ENCODE data around the gene AXL. TPM values are rescaled to one million over a fixed set of nuclear protein-coding genes. Genes with fewer than 3 reads are reported as not detected.

The AXL gene
- total and polyA plus RNA-seq, 2 of the 13 experiments (the other 11 are each of a cell fraction or from before 2014, with no cell fraction given), result 0.71 to 5.9 TPM

- no peak for TF ChIP-seq AHDC1 (CRISPR knock-in tag; IDR thresholded peaks at IDR 0.05; ENCODE audit: borderline replicate concordance)
- no peak; the same call in 1 of the 2 replicates for TF ChIP-seq MAF1 (CRISPR knock-in tag; IDR thresholded peaks at IDR 0.05; ENCODE audit: borderline replicate concordance)
- no peak for TF ChIP-seq ZNF136 (CRISPR knock-in tag; IDR thresholded peaks at IDR 0.05; ENCODE audit: low read depth)
- no peak for TF ChIP-seq CREM (IDR thresholded peaks at IDR 0.05)
- TF ChIP-seq CREM (CRISPR knock-in tag; IDR thresholded peaks at IDR 0.05), result no peak
- TF ChIP-seq HBP1 (CRISPR knock-in tag; IDR thresholded peaks at IDR 0.05; ENCODE audit: low read depth), result peak; percentile 22; the same call in 1 of the 2 replicates
- TF ChIP-seq ZSCAN29 (CRISPR knock-in tag; conservative IDR thresholded peaks at IDR 0.05), result no peak
- TF ChIP-seq MEF2D (CRISPR knock-in tag; IDR thresholded peaks at IDR 0.05), result no peak
- no peak for TF ChIP-seq ZNF451 (CRISPR knock-in tag; IDR thresholded peaks at IDR 0.05)
- TF ChIP-seq NR1H2 (CRISPR knock-in tag; IDR thresholded peaks at IDR 0.05; ENCODE audit: borderline replicate concordance, low read depth), result no peak
- TF ChIP-seq ZNF468 (CRISPR knock-in tag; IDR thresholded peaks at IDR 0.05), result no peak
- no peak for TF ChIP-seq ZBTB44 (CRISPR knock-in tag; IDR thresholded peaks at IDR 0.05)
- TF ChIP-seq CEBPG (CRISPR knock-in tag; IDR thresholded peaks at IDR 0.05), result peak; percentile 31
- no peak for TF ChIP-seq ZBTB1 (CRISPR knock-in tag; IDR thresholded peaks at IDR 0.05; ENCODE audit: borderline replicate concordance)
- no peak for TF ChIP-seq ZNF343 (CRISPR knock-in tag; IDR thresholded peaks at IDR 0.05)
- peak; percentile 58; the same call in 1 of the 2 replicates for TF ChIP-seq ZC3H4 (CRISPR knock-in tag; IDR thresholded peaks at IDR 0.05; ENCODE audit: borderline replicate concordance)
- TF ChIP-seq KLF6 (CRISPR knock-in tag; IDR thresholded peaks at IDR 0.05), result no peak
- TF ChIP-seq GATAD1 (CRISPR knock-in tag; IDR thresholded peaks at IDR 0.05), result peak; percentile 36; the same call in 1 of the 2 replicates
- no peak for TF ChIP-seq ZNF251 (CRISPR knock-in tag; IDR thresholded peaks at IDR 0.05)
- no peak; the same call in 1 of the 2 replicates for TF ChIP-seq MLX (CRISPR knock-in tag; IDR thresholded peaks at IDR 0.05)
- no peak for TF ChIP-seq RCOR2 (CRISPR knock-in tag; IDR thresholded peaks at IDR 0.05)
- TF ChIP-seq ESRRA (CRISPR knock-in tag; IDR thresholded peaks at IDR 0.05; ENCODE audit: low read depth), result no peak
- TF ChIP-seq THAP11 (CRISPR knock-in tag; IDR thresholded peaks at IDR 0.05), result no peak
Measured at GRCh38 chr19:41263042-41263849, 44.2 kb downstream of the AXL start (continued).

All from HepG2 (cell line).